ENCODE results near the gene KDM3B. TPM values are rescaled to one million over a fixed set of nuclear protein-coding genes. Genes with fewer than 3 reads are reported as not detected.

KDM3B gene
- total and polyA plus RNA-seq, 2 of the 8 experiments (the other 6 are each of a cell fraction or from before 2014, with no cell fraction given) = 27.1 to 78.1 TPM

DNA sequence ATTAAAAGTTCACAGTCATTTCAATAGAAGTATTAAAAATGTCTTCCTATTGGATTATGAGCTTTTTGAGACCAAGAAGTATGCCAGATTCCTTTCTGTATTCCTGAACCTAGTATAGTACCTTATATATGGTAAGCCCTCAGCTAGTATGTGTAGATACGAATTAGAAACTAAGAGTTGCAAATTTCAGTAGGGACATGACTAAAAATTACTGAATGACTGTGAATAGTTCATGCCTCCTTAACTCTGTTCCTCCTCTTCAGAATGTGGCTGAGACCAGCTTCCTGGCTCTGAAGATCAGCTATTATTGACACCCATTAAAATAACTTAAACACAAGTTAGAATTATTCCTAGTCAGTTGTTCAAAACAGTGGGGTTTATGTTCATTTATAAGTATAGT, 19.7 kb downstream of the KDM3B start:
- Histone ChIP-seq H3K4me2 (ENCODE audit: insufficient read depth in 1 of 2, low read depth in 2 of 2, low read length in 2 of 2) (no peak overlapping the region), H2AK5ac (ENCODE audit: low read depth, low read length) (no peak overlapping the region), H4K20me1 (replicated peaks in 1 of 2; ENCODE audit: control insufficient read depth in 1 of 2, insufficient read depth in 2 of 2, low read length in 2 of 2) (peaks cover 0 to 7% of the 10 kb centered on the region in 2 experiments), H3K9me3 (ENCODE audit: insufficient read depth in 2 of 2, low read depth in 1 of 2, low read length in 1 of 2) (no peaks in the 10 kb centered on the region), H3K23me2 (ENCODE audit: low read depth, low read length) (no peaks in the 10 kb centered on the region), H3K27me3 (replicated peaks in 1 of 4; ENCODE audit: control insufficient read depth in 3 of 4, extremely low read depth in 1 of 4, insufficient read depth in 3 of 4, low read length in 3 of 4) (no peaks in the 10 kb centered on the region), H3K79me2 (ENCODE audit: control insufficient read depth in 1 of 2, insufficient read depth in 2 of 2, low read length in 2 of 2) (peaks cover 9 to 47% of the 10 kb centered on the region in 2 experiments), H2BK12ac (ENCODE audit: low read depth, low read length) (no peak overlapping the region), H3K36me3 (ENCODE audit: control insufficient read depth in 2 of 4, insufficient read depth in 4 of 4, low read length in 3 of 4) (peaks cover 0 to 18% (median under 1%) of the 10 kb centered on the region in 4 experiments; a peak in 6 of 8 replicates), H4K5ac (ENCODE audit: insufficient read length, low read depth, low read length) (no peak overlapping the region), H3K23ac (ENCODE audit: insufficient read length) (no peak overlapping the region), H3K9ac (replicated peaks in 1 of 4; ENCODE audit: extremely low read depth in 1 of 4, low read depth in 3 of 4, low read length in 3 of 4) (no peak overlapping the region), H3K79me1 (ENCODE audit: low read depth, low read length) (peaks cover 5% of the 10 kb centered on the region; the same call in 1 of the 2 replicates), H2BK5ac (ENCODE audit: low read depth, low read length) (no peak overlapping the region), H2BK120ac (replicated peaks; ENCODE audit: low read depth, low read length) (no peak overlapping the region), H2AFZ (ENCODE audit: low read length) (no peak overlapping the region), H4K91ac (replicated peaks; ENCODE audit: insufficient read length, low read length) (no peak overlapping the region), H3K27ac (ENCODE audit: low read depth, low read length) (no peak overlapping the region), H2BK20ac (ENCODE audit: low read length) (no peak overlapping the region), H3K4me3 (ENCODE audit: extremely low read depth in 1 of 4, insufficient read depth in 2 of 4, low read depth in 3 of 4, low read length in 4 of 4) (no peak overlapping the region), H3K4ac (replicated peaks; ENCODE audit: insufficient read length, low read depth, low read length) (no peak overlapping the region), H3K4me1 (replicated peaks in 1 of 4; ENCODE audit: control insufficient read depth in 3 of 4, insufficient read depth in 4 of 4, low read length in 3 of 4) (no peaks in the 10 kb centered on the region), H3K14ac (ENCODE audit: insufficient read length) (no peak overlapping the region), H4K8ac (ENCODE audit: extremely low read depth, insufficient read depth, low read length) (no peak overlapping the region), H3K56ac (replicated peaks; ENCODE audit: insufficient read length, low read depth, low read length) (no peak overlapping the region), H3K18ac (ENCODE audit: extremely low read depth, low read length) (no peak overlapping the region), H2BK15ac (ENCODE audit: low read length) (no peak overlapping the region)
- CTCF ChIA-PET (ENCODE audit: partially characterized antibody) = interaction anchor here (0.9 to 6.5 kb wide), 4 partner anchors 18 to 78 kb away, joined by 3 to 63 read pairs (median 4); partner anchors contain the start of gene KDM3B
- DNase-seq (ENCODE audit: low read depth in 1 of 2, low spot score in 2 of 2) = no peak
- WGBS, 2 experiments (ENCODE audit: extremely low coverage in 1 of 2, insufficient coverage in 1 of 2, insufficient read length in 1 of 2, insufficient replicate concordance in 2 of 2, low coverage in 1 of 2, low lambda C conversion rate in 2 of 2, missing lambda C conversion rate in 1 of 2) = 90% methylated on average over 1 of the region's 1 CpG; no CpG with 5 or more reads in 1 of the 2 experiments
- FAIRE-seq = no peak
- POLR2A ChIA-PET (ENCODE audit: partially characterized antibody) = interaction anchor here (1.0 to 5.1 kb wide), 5 partner anchors 10 to 159 kb away, joined by 3 to 26 read pairs (median 4); partner anchors contain the start of genes CDC23, FAM53C and KDM3B
- TF ChIP-seq CHD1 (IDR thresholded peaks at IDR 0.05; ENCODE audit: low read depth, low read length) (no peak), SP1 (IDR thresholded peaks at IDR 0.05; ENCODE audit: low read depth, low read length) (no peak), E2F6 (IDR thresholded peaks at IDR 0.05) (no peak), POLR2AphosphoS5 (IDR thresholded peaks at IDR 0.05; ENCODE audit: low read depth, low read length) (no peak), GTF2F1 (IDR thresholded peaks at IDR 0.05; ENCODE audit: borderline replicate concordance, low read depth, low read length) (no peak), TAF1 (IDR thresholded peaks at IDR 0.05; ENCODE audit: low read depth, low read length) (no peak), YY1 (IDR thresholded peaks at IDR 0.05; ENCODE audit: low read depth, low read length) (no peak), BCL11A (IDR thresholded peaks at IDR 0.05; ENCODE audit: low read depth in 2 of 2, low read length in 2 of 2) (no peak), SP2 (IDR thresholded peaks at IDR 0.05; ENCODE audit: low read length) (no peak), ZNF274 (IDR thresholded peaks at IDR 0.05; ENCODE audit: borderline replicate concordance, extremely low read depth, low read length) (no peak), FOSL1 (IDR thresholded peaks at IDR 0.05; ENCODE audit: insufficient read depth, low read depth, low read length) (no peak)
- TF ChIP-seq, protein P1, sequence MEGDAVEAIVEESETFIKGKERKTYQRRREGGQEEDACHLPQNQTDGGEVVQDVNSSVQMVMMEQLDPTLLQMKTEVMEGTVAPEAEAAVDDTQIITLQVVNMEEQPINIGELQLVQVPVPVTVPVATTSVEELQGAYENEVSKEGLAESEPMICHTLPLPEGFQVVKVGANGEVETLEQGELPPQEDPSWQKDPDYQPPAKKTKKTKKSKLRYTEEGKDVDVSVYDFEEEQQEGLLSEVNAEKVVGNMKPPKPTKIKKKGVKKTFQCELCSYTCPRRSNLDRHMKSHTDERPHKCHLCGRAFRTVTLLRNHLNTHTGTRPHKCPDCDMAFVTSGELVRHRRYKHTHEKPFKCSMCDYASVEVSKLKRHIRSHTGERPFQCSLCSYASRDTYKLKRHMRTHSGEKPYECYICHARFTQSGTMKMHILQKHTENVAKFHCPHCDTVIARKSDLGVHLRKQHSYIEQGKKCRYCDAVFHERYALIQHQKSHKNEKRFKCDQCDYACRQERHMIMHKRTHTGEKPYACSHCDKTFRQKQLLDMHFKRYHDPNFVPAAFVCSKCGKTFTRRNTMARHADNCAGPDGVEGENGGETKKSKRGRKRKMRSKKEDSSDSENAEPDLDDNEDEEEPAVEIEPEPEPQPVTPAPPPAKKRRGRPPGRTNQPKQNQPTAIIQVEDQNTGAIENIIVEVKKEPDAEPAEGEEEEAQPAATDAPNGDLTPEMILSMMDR (IDR thresholded peaks at IDR 0.05; ENCODE audit: control extremely low read depth in 1 of 3, insufficient read depth in 1 of 3, low read depth in 1 of 3, low read length in 3 of 3) = no peak

All from H1 (cell line).